WTC11 (cell line): ENCODE measurements around the gene MYOZ1. TPM values are rescaled to one million over a fixed set of nuclear protein-coding genes. Genes with fewer than 3 reads are reported as not detected.

Experiments
- ATAC-seq: fragments of 200-7000 bp; cut with Tn5 transposase; 2 replicates; pipeline ENCODE4 v1.10.0; 2021; ENCODE audit warnings: mild to moderate bottlenecking, moderate library complexity
- CTCF ChIA-PET: fragments of 300-600 bp; sonication (Branson Sonifier 250); formaldehyde crosslinking; loops from one replicate; lab custom pipeline; 2021; ENCODE audit warnings: antibody characterized with exemption; lab: Charles Lee
- POLR2A ChIA-PET: fragments of 350-600 bp; sonication (Branson Sonifier 250); formaldehyde crosslinking; loops from one replicate; lab custom pipeline; 2021; ENCODE audit warnings: antibody characterized with exemption; lab: Charles Lee
- DNase-seq: peaks from one replicate; pipeline ENCODE4 v3.0.0; 2021; ENCODE audit warnings: low spot score
- H3K27ac Mint-ChIP-seq: 2 replicates; pipeline ENCODE4 v1.8.0; 2021; ENCODE audit warnings: mixed read lengths
- H3K27me3 Mint-ChIP-seq: 2 replicates; pipeline ENCODE4 v1.8.0; 2021; ENCODE audit warnings: low read depth, mild to moderate bottlenecking, moderate library complexity, mixed read lengths
- H3K36me3 Mint-ChIP-seq: 2 replicates; pipeline ENCODE4 v1.8.0; 2021; ENCODE audit warnings: mixed read lengths
- H3K4me1 Mint-ChIP-seq: 2 replicates; pipeline ENCODE4 v1.8.0; 2022; ENCODE audit warnings: mixed read lengths
- H3K4me3 Mint-ChIP-seq: 2 replicates; pipeline ENCODE4 v1.8.0; 2021; ENCODE audit warnings: mild to moderate bottlenecking, moderate library complexity, mixed read lengths
- H3K9me3 Mint-ChIP-seq: 2 replicates; pipeline ENCODE4 v1.8.0; 2021; ENCODE audit warnings: mixed read lengths
- ELF4 ChIP-seq: sonication (generic); formaldehyde crosslinking; IDR thresholded peaks from 2 replicates; pipeline ENCODE4 v1.8.1; 2022; ENCODE audit warnings: low read depth, mild to moderate bottlenecking, moderate library complexity, missing genetic modification reagents
- ETV6 ChIP-seq: sonication (generic); formaldehyde crosslinking; IDR thresholded peaks from 2 replicates; pipeline ENCODE4 v1.8.1; 2022; ENCODE audit warnings: mild to moderate bottlenecking, missing genetic modification reagents
- FOXJ3 ChIP-seq: sonication (generic); formaldehyde crosslinking; IDR thresholded peaks from 2 replicates; pipeline ENCODE4 v1.9.0; 2021; ENCODE audit warnings: missing genetic modification reagents, mild to moderate bottlenecking, borderline replicate concordance
- GABPB1 ChIP-seq: sonication (generic); formaldehyde crosslinking; IDR thresholded peaks from 2 replicates; pipeline ENCODE4 v1.8.1; 2023; ENCODE audit warnings: mild to moderate bottlenecking, missing genetic modification reagents
- GTF2I ChIP-seq: fragments of 250-450 bp; sonication (Bioruptor Pico); conservative IDR thresholded peaks from 2 replicates; pipeline ENCODE4 v1.4.0; 2021; ENCODE audit warnings: mild to moderate bottlenecking
- JUN ChIP-seq: sonication (generic); formaldehyde crosslinking; IDR thresholded peaks from 2 replicates; pipeline ENCODE4 v1.8.0; 2023; ENCODE audit warnings: mild to moderate bottlenecking, missing genetic modification reagents
- MXD4 ChIP-seq: fragments of 250-450 bp; sonication (Bioruptor Pico); IDR thresholded peaks from 2 replicates; pipeline ENCODE4 v1.8.0; 2021; ENCODE audit warnings: mild to moderate bottlenecking, moderate library complexity, borderline replicate concordance
- MYBL2 ChIP-seq: sonication (generic); formaldehyde crosslinking; IDR thresholded peaks from 2 replicates; pipeline ENCODE4 v1.8.1; 2023; ENCODE audit warnings: mild to moderate bottlenecking, moderate library complexity, missing genetic modification reagents
- NFE2L1 ChIP-seq: sonication (generic); formaldehyde crosslinking; IDR thresholded peaks from 2 replicates; pipeline ENCODE4 v1.8.1; 2023; ENCODE audit warnings: missing genetic modification reagents
- NFYB ChIP-seq: sonication (generic); formaldehyde crosslinking; conservative IDR thresholded peaks from 2 replicates; pipeline ENCODE4 v1.8.0; 2022; ENCODE audit warnings: low read depth, missing genetic modification reagents
- PRRX2 ChIP-seq: fragments of 250-450 bp; sonication (Bioruptor Pico); IDR thresholded peaks from 2 replicates; pipeline ENCODE4 v1.8.0; 2021; ENCODE audit warnings: mild to moderate bottlenecking
- TEAD4 ChIP-seq: sonication (generic); formaldehyde crosslinking; IDR thresholded peaks from 2 replicates; pipeline ENCODE4 v1.8.0; 2022; ENCODE audit warnings: mild to moderate bottlenecking, missing genetic modification reagents
- ZNF416 ChIP-seq: fragments of 250-450 bp; sonication (Bioruptor Pico); IDR thresholded peaks from 2 replicates; pipeline ENCODE4 v1.9.0; 2021; ENCODE audit warnings: mild to moderate bottlenecking, inconsistent platforms
- ZNF423 ChIP-seq: fragments of 250-450 bp; sonication (Bioruptor Pico); IDR thresholded peaks from 2 replicates; pipeline ENCODE4 v2.1.2; 2022; ENCODE audit warnings: mild to moderate bottlenecking, moderate library complexity
- total RNA-seq: library from RNA; stranded (reverse); gene quantifications from 3 replicates; pipeline ENCODE4 v1.2.3, GENCODE V29; 2021
- TF ChIP-seq, protein P1 (sequence below): sonication (generic); formaldehyde crosslinking; IDR thresholded peaks from 2 replicates; pipeline ENCODE4 v1.8.0; 2022; ENCODE audit warnings: mild to moderate bottlenecking, missing genetic modification reagents
- TF ChIP-seq, protein P2 (sequence below): sonication (generic); formaldehyde crosslinking; IDR thresholded peaks from 2 replicates; pipeline ENCODE4 v1.8.0; 2023; ENCODE audit warnings: missing genetic modification reagents
- TF ChIP-seq, protein P3 (sequence below): fragments of 250-450 bp; sonication (Bioruptor Pico); IDR thresholded peaks from 2 replicates; pipeline ENCODE4 v2.1.2; 2022; ENCODE audit warnings: mild to moderate bottlenecking, moderate library complexity
- TF ChIP-seq, protein P4 (sequence below): fragments of 200-600 bp; IDR thresholded peaks from 2 replicates; pipeline ENCODE4 v1.8.0; 2022; ENCODE audit warnings: antibody characterized with exemption
- TF ChIP-seq, protein P5 (sequence below): sonication (generic); formaldehyde crosslinking; IDR thresholded peaks from 2 replicates; pipeline ENCODE4 v1.8.1; 2022; ENCODE audit warnings: missing genetic modification reagents, borderline replicate concordance
- TF ChIP-seq, protein P6 (sequence below): sonication (generic); formaldehyde crosslinking; IDR thresholded peaks from 2 replicates; pipeline ENCODE4 v1.8.1; 2022; ENCODE audit warnings: low read depth, mild to moderate bottlenecking, moderate library complexity, missing genetic modification reagents, borderline replicate concordance
- TF ChIP-seq, protein P7 (sequence below): sonication (generic); formaldehyde crosslinking; IDR thresholded peaks from 2 replicates; pipeline ENCODE4 v1.8.1; 2023; ENCODE audit warnings: mild to moderate bottlenecking, missing genetic modification reagents, moderate library complexity
- TF ChIP-seq, protein P8 (sequence below): sonication (generic); formaldehyde crosslinking; conservative IDR thresholded peaks from 2 replicates; pipeline ENCODE4 v1.8.1; 2022; ENCODE audit warnings: mild to moderate bottlenecking, missing genetic modification reagents

The MYOZ1 gene
- total RNA-seq, 1 experiment from 2014 or later: 3.0 TPM

DNA sequence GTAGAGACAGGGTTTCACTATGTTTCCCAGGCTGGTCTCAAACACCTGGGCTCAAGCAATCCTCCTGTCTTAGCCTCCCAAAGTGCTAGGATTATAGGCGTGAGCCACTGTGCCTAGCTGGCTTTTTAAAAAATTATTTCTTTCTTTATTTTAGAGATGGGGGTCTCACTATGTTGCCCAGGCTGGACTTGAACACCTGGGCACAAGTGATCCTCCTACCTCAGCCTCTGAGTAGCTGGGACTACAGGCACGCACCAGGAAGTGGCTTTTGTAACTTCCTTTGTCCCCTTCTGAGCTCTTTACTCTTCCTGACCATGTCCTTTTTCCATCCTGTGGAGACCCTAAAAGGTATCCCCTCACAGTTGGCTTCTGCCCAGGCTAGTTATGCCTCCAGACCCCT lies 2.1 kb upstream of the MYOZ1 start:
- POLR2A ChIA-PET: interaction anchor here (0.5 kb wide), 1 partner anchor 184 kb away, joined by 3 read pairs; no protein-coding TSS in a partner anchor
- no peak overlapping the region for H3K27ac Mint-ChIP-seq
- no peaks in the 10 kb centered on the region; the same call in 1 of the 2 replicates for H3K27me3 Mint-ChIP-seq
- no peak for TF ChIP-seq GABPB1 (CRISPR knock-in tag)
- TF ChIP-seq, protein P1, sequence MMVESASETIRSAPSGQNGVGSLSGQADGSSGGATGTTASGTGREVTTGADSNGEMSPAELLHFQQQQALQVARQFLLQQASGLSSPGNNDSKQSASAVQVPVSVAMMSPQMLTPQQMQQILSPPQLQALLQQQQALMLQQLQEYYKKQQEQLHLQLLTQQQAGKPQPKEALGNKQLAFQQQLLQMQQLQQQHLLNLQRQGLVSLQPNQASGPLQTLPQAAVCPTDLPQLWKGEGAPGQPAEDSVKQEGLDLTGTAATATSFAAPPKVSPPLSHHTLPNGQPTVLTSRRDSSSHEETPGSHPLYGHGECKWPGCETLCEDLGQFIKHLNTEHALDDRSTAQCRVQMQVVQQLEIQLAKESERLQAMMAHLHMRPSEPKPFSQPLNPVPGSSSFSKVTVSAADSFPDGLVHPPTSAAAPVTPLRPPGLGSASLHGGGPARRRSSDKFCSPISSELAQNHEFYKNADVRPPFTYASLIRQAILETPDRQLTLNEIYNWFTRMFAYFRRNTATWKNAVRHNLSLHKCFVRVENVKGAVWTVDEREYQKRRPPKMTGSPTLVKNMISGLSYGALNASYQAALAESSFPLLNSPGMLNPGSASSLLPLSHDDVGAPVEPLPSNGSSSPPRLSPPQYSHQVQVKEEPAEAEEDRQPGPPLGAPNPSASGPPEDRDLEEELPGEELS (CRISPR knock-in tag): no peak
- TF ChIP-seq, protein P2, sequence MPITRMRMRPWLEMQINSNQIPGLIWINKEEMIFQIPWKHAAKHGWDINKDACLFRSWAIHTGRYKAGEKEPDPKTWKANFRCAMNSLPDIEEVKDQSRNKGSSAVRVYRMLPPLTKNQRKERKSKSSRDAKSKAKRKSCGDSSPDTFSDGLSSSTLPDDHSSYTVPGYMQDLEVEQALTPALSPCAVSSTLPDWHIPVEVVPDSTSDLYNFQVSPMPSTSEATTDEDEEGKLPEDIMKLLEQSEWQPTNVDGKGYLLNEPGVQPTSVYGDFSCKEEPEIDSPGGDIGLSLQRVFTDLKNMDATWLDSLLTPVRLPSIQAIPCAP (CRISPR knock-in tag): no peak
- TF ChIP-seq, all 79 proteins: peak for 0
- DNase-seq: no peak
- Mint-ChIP-seq H3K4me1 (peaks cover 22% of the 10 kb centered on the region), H3K4me3 (no peak overlapping the region), H3K9me3 (no peaks in the 10 kb centered on the region), H3K36me3 (no peaks in the 10 kb centered on the region)
- CTCF ChIA-PET: interaction anchor here (0.5 to 6.9 kb wide), 10 partner anchors 18 to 449 kb away, joined by 3 to 77 read pairs (median 4); no protein-coding TSS in a partner anchor
- no peak for ATAC-seq

DNA sequence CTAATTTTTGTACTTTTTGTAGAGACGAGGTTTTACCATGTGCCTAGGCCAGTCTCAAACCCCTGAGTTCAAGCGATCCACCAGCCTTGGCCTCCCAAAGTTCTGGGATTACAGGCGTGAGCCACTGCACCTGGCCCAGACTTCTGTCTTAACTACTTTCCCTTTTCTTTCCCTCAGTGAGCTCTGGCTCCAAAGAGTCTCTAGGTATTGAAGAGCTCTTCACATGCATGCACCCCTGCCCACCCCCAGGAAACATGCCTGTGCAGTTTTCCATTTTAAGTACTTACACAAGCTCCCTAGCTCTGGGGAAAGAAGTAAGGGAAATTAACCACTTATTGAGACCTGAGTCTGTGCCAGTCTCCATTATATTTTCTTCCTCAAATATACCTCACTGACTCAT lies 2.0 kb downstream of the MYOZ1 start:
- ChIA-PET POLR2A (no interaction called here), CTCF (interaction anchor here (1.1 kb wide), 1 partner anchor 109 kb away, joined by 5 read pairs; no protein-coding TSS in a partner anchor)
- H3K27me3 Mint-ChIP-seq: no peaks in the 10 kb centered on the region; the same call in 1 of the 2 replicates
- no peak overlapping the region for H3K4me3 Mint-ChIP-seq
- ATAC-seq: no peak
- peaks cover 7% of the 10 kb centered on the region for H3K4me1 Mint-ChIP-seq
- TF ChIP-seq GTF2I: no peak
- TF ChIP-seq MXD4: no peak
- TF ChIP-seq, protein P3, sequence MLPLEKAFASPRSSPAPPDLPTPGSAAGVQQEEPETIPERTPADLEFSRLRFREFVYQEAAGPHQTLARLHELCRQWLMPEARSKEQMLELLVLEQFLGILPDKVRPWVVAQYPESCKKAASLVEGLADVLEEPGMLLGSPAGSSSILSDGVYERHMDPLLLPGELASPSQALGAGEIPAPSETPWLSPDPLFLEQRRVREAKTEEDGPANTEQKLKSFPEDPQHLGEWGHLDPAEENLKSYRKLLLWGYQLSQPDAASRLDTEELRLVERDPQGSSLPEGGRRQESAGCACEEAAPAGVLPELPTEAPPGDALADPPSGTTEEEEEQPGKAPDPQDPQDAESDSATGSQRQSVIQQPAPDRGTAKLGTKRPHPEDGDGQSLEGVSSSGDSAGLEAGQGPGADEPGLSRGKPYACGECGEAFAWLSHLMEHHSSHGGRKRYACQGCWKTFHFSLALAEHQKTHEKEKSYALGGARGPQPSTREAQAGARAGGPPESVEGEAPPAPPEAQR (CRISPR knock-in tag): no peak
- H3K36me3 Mint-ChIP-seq: no peaks in the 10 kb centered on the region
- H3K9me3 Mint-ChIP-seq: no peaks in the 10 kb centered on the region
- H3K27ac Mint-ChIP-seq: no peak overlapping the region
- DNase-seq: no peak

DNA sequence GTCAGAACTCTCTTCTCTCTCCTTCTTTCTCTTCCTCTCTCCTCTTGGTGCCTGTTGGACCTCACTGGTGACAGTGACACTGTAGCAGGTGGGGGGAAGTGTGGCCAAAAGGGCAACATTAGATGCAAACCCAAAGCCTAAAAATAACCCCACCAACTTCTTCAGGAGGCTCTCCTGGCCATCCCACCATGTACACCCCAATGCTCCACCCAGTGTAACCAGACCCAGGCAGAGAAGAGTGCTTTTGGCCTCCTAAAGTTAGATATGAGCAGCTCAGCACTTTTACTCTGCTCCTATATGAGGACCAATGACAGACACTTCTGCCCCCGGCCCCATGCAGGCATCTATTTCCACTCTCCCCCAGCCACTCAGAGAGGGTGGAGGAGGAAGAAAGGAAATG lies 5.5 kb downstream of the MYOZ1 start:
- no peak for ATAC-seq
- no peaks in the 10 kb centered on the region for H3K36me3 Mint-ChIP-seq
- H3K4me1 Mint-ChIP-seq: peaks cover 10% of the 10 kb centered on the region
- no peak overlapping the region for H3K27ac Mint-ChIP-seq
- CTCF ChIA-PET: no interaction called here
- H3K4me3 Mint-ChIP-seq: no peak overlapping the region
- no peaks in the 10 kb centered on the region; the same call in 1 of the 2 replicates for H3K27me3 Mint-ChIP-seq
- DNase-seq: no peak
- H3K9me3 Mint-ChIP-seq: no peaks in the 10 kb centered on the region
- POLR2A ChIA-PET: interaction anchor here (1.7 kb wide), 1 partner anchor 10 kb away, joined by 4 read pairs; no protein-coding TSS in a partner anchor
- no peak for TF ChIP-seq ZNF416 (CRISPR knock-in tag)
- TF ChIP-seq, protein P4, sequence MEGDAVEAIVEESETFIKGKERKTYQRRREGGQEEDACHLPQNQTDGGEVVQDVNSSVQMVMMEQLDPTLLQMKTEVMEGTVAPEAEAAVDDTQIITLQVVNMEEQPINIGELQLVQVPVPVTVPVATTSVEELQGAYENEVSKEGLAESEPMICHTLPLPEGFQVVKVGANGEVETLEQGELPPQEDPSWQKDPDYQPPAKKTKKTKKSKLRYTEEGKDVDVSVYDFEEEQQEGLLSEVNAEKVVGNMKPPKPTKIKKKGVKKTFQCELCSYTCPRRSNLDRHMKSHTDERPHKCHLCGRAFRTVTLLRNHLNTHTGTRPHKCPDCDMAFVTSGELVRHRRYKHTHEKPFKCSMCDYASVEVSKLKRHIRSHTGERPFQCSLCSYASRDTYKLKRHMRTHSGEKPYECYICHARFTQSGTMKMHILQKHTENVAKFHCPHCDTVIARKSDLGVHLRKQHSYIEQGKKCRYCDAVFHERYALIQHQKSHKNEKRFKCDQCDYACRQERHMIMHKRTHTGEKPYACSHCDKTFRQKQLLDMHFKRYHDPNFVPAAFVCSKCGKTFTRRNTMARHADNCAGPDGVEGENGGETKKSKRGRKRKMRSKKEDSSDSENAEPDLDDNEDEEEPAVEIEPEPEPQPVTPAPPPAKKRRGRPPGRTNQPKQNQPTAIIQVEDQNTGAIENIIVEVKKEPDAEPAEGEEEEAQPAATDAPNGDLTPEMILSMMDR: no peak
- no peak for TF ChIP-seq ZNF423
- TF ChIP-seq ETV6: no peak
- TF ChIP-seq, protein P2 (CRISPR knock-in tag): no peak
- no peak for TF ChIP-seq MYBL2 (CRISPR knock-in tag)
- TF ChIP-seq, protein P5, sequence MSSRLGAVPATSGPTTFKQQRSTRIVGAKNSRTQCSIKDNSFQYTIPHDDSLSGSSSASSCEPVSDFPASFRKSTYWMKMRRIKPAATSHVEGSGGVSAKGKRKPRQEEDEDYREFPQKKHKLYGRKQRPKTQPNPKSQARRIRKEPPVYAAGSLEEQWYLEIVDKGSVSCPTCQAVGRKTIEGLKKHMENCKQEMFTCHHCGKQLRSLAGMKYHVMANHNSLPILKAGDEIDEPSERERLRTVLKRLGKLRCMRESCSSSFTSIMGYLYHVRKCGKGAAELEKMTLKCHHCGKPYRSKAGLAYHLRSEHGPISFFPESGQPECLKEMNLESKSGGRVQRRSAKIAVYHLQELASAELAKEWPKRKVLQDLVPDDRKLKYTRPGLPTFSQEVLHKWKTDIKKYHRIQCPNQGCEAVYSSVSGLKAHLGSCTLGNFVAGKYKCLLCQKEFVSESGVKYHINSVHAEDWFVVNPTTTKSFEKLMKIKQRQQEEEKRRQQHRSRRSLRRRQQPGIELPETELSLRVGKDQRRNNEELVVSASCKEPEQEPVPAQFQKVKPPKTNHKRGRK (CRISPR knock-in tag): no peak
- TF ChIP-seq, protein P6, sequence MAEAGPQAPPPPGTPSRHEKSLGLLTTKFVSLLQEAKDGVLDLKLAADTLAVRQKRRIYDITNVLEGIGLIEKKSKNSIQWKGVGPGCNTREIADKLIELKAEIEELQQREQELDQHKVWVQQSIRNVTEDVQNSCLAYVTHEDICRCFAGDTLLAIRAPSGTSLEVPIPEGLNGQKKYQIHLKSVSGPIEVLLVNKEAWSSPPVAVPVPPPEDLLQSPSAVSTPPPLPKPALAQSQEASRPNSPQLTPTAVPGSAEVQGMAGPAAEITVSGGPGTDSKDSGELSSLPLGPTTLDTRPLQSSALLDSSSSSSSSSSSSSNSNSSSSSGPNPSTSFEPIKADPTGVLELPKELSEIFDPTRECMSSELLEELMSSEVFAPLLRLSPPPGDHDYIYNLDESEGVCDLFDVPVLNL (CRISPR knock-in tag): no peak
- TF ChIP-seq, protein P7, sequence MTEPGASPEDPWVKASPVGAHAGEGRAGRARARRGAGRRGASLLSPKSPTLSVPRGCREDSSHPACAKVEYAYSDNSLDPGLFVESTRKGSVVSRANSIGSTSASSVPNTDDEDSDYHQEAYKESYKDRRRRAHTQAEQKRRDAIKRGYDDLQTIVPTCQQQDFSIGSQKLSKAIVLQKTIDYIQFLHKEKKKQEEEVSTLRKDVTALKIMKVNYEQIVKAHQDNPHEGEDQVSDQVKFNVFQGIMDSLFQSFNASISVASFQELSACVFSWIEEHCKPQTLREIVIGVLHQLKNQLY (CRISPR knock-in tag): no peak
- TF ChIP-seq JUN (CRISPR knock-in tag): no peak
- TF ChIP-seq FOXJ3: no peak
- TF ChIP-seq PRRX2: no peak
- TF ChIP-seq TEAD4 (CRISPR knock-in tag): no peak
- no peak for TF ChIP-seq NFYB (CRISPR knock-in tag)
- TF ChIP-seq, protein P8, sequence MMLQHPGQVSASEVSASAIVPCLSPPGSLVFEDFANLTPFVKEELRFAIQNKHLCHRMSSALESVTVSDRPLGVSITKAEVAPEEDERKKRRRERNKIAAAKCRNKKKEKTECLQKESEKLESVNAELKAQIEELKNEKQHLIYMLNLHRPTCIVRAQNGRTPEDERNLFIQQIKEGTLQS (CRISPR knock-in tag): no peak
- no peak for TF ChIP-seq ELF4
- no peak for TF ChIP-seq NFE2L1
